Karpas-422 (cell line): ENCODE results near the gene ZP3. TPM values are rescaled to one million over a fixed set of nuclear protein-coding genes. Genes with fewer than 3 reads are reported as not detected.
"Not testable (repeated sequence)": the region's sequence is repeated elsewhere in the genome, so short reads cannot be mapped to it uniquely, and the experiment has no call there.

Experiments
- DNase-seq: peaks from one replicate; pipeline ENCODE4 v3.0.0-alpha.2; 2015
- H2AFZ ChIP-seq: fragments of 200-600 bp; sonication (generic); 2 replicates; pipeline ENCODE4 v1.6.1; 2014; ENCODE audit warnings: antibody characterized with exemption, low read length, mixed read lengths
- H3K27ac ChIP-seq: fragments of 200-600 bp; sonication (generic); 2 replicates; pipeline ENCODE4 v1.5.1; 2014; ENCODE audit warnings: mild to moderate bottlenecking, low read length, moderate library complexity
- H3K27me3 ChIP-seq: fragments of 200-600 bp; sonication (generic); 2 replicates; pipeline ENCODE4 v1.6.1; 2014; ENCODE audit warnings: low read length, mixed read lengths
- H3K36me3 ChIP-seq: fragments of 200-600 bp; sonication (generic); 2 replicates; pipeline ENCODE4 v1.6.1; 2014; ENCODE audit warnings: low read length, mixed read lengths; ENCODE audit not compliant: insufficient read depth
- H3K4me1 ChIP-seq: fragments of 200-600 bp; sonication (generic); 2 replicates; pipeline ENCODE4 v1.6.1; 2014; ENCODE audit warnings: mild to moderate bottlenecking, low read length, mixed read lengths
- H3K4me2 ChIP-seq: fragments of 200-600 bp; sonication (generic); 2 replicates; pipeline ENCODE4 v1.6.1; 2014; ENCODE audit warnings: low read length, low read depth, mild to moderate bottlenecking; ENCODE audit not compliant: poor library complexity, severe bottlenecking
- H3K4me3 ChIP-seq: fragments of 200-600 bp; sonication (generic); 2 replicates; pipeline ENCODE4 v1.5.1; 2014; ENCODE audit warnings: mild to moderate bottlenecking, antibody characterized with exemption, low read length, mixed read lengths
- H3K79me2 ChIP-seq: fragments of 200-600 bp; sonication (generic); 2 replicates; pipeline ENCODE4 v1.6.1; 2014; ENCODE audit warnings: mild to moderate bottlenecking, low read length, mixed read lengths
- H3K9ac ChIP-seq: fragments of 200-600 bp; sonication (generic); 2 replicates; pipeline ENCODE4 v1.6.0; 2014; ENCODE audit warnings: low read length
- H3K9me2 ChIP-seq: fragments of 200-600 bp; sonication (generic), shearing (Covaris generic); replicated peaks from 2 replicates; pipeline ENCODE4 v1.6.0; 2014; ENCODE audit warnings: mild to moderate bottlenecking, low read length, moderate library complexity; ENCODE audit not compliant: insufficient read depth
- H3K9me3 ChIP-seq: fragments of 300-700, 200-600 bp; sonication (generic); 2 replicates; pipeline ENCODE4 v1.6.1; 2014; ENCODE audit warnings: low read length, mixed read lengths
- H4K20me1 ChIP-seq: fragments of 200-600 bp; sonication (generic); 2 replicates; pipeline ENCODE4 v1.6.1; 2014; ENCODE audit warnings: mild to moderate bottlenecking, antibody characterized with exemption, low read length, low read depth; ENCODE audit not compliant: insufficient read depth
- total RNA-seq: library from RNA; depleted of rRNA; stranded (reverse); fragments of >200 nt; shearing (Covaris generic); gene quantifications from 2 replicates; pipeline ENCODE4 v1.2.3, GENCODE V29; 2014; ENCODE audit warnings: low replicate concordance

Gene ZP3
- total RNA-seq, 1 experiment from 2014 or later = not detected

- not testable (repeated sequence) for H3K9ac ChIP-seq, H3K9me3 ChIP-seq, H3K9me2 ChIP-seq, H3K36me3 ChIP-seq, H3K4me3 ChIP-seq, H2AFZ ChIP-seq, H3K27ac ChIP-seq, DNase-seq, H3K79me2 ChIP-seq, H3K27me3 ChIP-seq, H4K20me1 ChIP-seq, H3K4me2 ChIP-seq
- H3K4me1 ChIP-seq = peaks cover 12% of the 10 kb centered on the region
Observed at GRCh38 chr7:76387789-76388188, 37.0 kb upstream of the ZP3 start.

- no peak overlapping the region for H3K4me2 ChIP-seq
- no peak overlapping the region for H3K27ac ChIP-seq
- H3K9me2 ChIP-seq = no peaks in the 10 kb centered on the region
- no peaks in the 10 kb centered on the region for H3K27me3 ChIP-seq
- no peak overlapping the region for H3K4me3 ChIP-seq
- H3K9me3 ChIP-seq = no peaks in the 10 kb centered on the region
- no peak overlapping the region for H3K9ac ChIP-seq
- no peak overlapping the region for H2AFZ ChIP-seq
- peaks cover 24% of the 10 kb centered on the region for H3K4me1 ChIP-seq
- DNase-seq = no peak
- no peaks in the 10 kb centered on the region for H3K36me3 ChIP-seq
- no peaks in the 10 kb centered on the region for H4K20me1 ChIP-seq
- H3K79me2 ChIP-seq = no peaks in the 10 kb centered on the region
Observed at GRCh38 chr7:76390092-76390491, 34.7 kb upstream of the ZP3 start.

GRCh38 chr7:76392531-76393115 lies 32.1 kb upstream of the ZP3 start:
- Histone ChIP-seq H3K4me1 (peaks cover 39% of the 10 kb centered on the region), H3K36me3 (no peaks in the 10 kb centered on the region), H3K27ac (no peak overlapping the region), H3K27me3 (no peaks in the 10 kb centered on the region), H3K9me2 (no peaks in the 10 kb centered on the region), H3K9ac (peak overlapping the region; percentile 57), H2AFZ (peak overlapping the region; percentile 80), H3K4me3 (peak overlapping the region; percentile 73), H3K4me2 (peak overlapping the region; percentile 89), H4K20me1 (no peaks in the 10 kb centered on the region), H3K79me2 (no peaks in the 10 kb centered on the region), H3K9me3 (no peaks in the 10 kb centered on the region)
- DNase-seq = no peak

GRCh38 chr7:76393116-76394031 lies 31.4 kb upstream of the ZP3 start:
- peak; percentile 96 for DNase-seq
- H3K4me3 ChIP-seq = peak overlapping the region; percentile 73
- H3K9me3 ChIP-seq = no peaks in the 10 kb centered on the region
- peak overlapping the region; percentile 89 for H3K4me2 ChIP-seq
- H3K4me1 ChIP-seq = peaks cover 39% of the 10 kb centered on the region
- no peaks in the 10 kb centered on the region for H4K20me1 ChIP-seq
- H2AFZ ChIP-seq = peak overlapping the region; percentile 84
- H3K27me3 ChIP-seq = no peaks in the 10 kb centered on the region
- H3K27ac ChIP-seq = no peak overlapping the region
- no peaks in the 10 kb centered on the region for H3K79me2 ChIP-seq
- H3K9ac ChIP-seq = peak overlapping the region; percentile 76
- no peaks in the 10 kb centered on the region for H3K9me2 ChIP-seq
- no peaks in the 10 kb centered on the region for H3K36me3 ChIP-seq

- Histone ChIP-seq H4K20me1 (no peaks in the 10 kb centered on the region), H3K4me3 (no peak overlapping the region), H3K9me3 (no peaks in the 10 kb centered on the region), H3K4me1 (peaks cover 31% of the 10 kb centered on the region), H3K9ac (no peak overlapping the region), H3K27me3 (no peaks in the 10 kb centered on the region), H3K4me2 (no peak overlapping the region), H3K36me3 (no peaks in the 10 kb centered on the region), H3K79me2 (no peaks in the 10 kb centered on the region), H3K9me2 (no peaks in the 10 kb centered on the region), H3K27ac (no peak overlapping the region), H2AFZ (no peak overlapping the region)
- no peak for DNase-seq
Observed at GRCh38 chr7:76394957-76395356, 29.8 kb upstream of the ZP3 start.

GRCh38 chr7:76395605-76395964 lies 29.2 kb upstream of the ZP3 start:
- H3K9ac ChIP-seq, H3K79me2 ChIP-seq, DNase-seq, H3K27me3 ChIP-seq, H3K36me3 ChIP-seq, H4K20me1 ChIP-seq, H3K4me2 ChIP-seq, H3K27ac ChIP-seq, H3K9me3 ChIP-seq, H3K4me3 ChIP-seq, H3K9me2 ChIP-seq, H2AFZ ChIP-seq: not testable (repeated sequence)
- peaks cover 31% of the 10 kb centered on the region for H3K4me1 ChIP-seq

- Histone ChIP-seq H3K9ac (no peak overlapping the region), H3K36me3 (no peaks in the 10 kb centered on the region), H3K4me1 (peaks cover 31% of the 10 kb centered on the region), H3K4me2 (peak overlapping the region; percentile 5), H4K20me1 (no peaks in the 10 kb centered on the region), H3K9me2 (no peaks in the 10 kb centered on the region), H2AFZ (no peak overlapping the region), H3K79me2 (no peaks in the 10 kb centered on the region), H3K27me3 (no peaks in the 10 kb centered on the region), H3K4me3 (no peak overlapping the region), H3K9me3 (no peaks in the 10 kb centered on the region), H3K27ac (no peak overlapping the region)
- peak; percentile 59 for DNase-seq
Observed at GRCh38 chr7:76395965-76396726, 28.6 kb upstream of the ZP3 start.

- H3K9me2 ChIP-seq = no peaks in the 10 kb centered on the region
- no peaks in the 10 kb centered on the region for H4K20me1 ChIP-seq
- no peak overlapping the region for H3K27ac ChIP-seq
- H3K9ac ChIP-seq = no peak overlapping the region
- no peak overlapping the region for H2AFZ ChIP-seq
- H3K79me2 ChIP-seq = no peaks in the 10 kb centered on the region
- H3K27me3 ChIP-seq = no peaks in the 10 kb centered on the region
- no peak for DNase-seq
- H3K9me3 ChIP-seq = no peaks in the 10 kb centered on the region
- no peaks in the 10 kb centered on the region for H3K36me3 ChIP-seq
- H3K4me2 ChIP-seq = no peak overlapping the region
- H3K4me3 ChIP-seq = no peak overlapping the region
- peaks cover 31% of the 10 kb centered on the region for H3K4me1 ChIP-seq
Observed at GRCh38 chr7:76396864-76397263, 27.9 kb upstream of the ZP3 start.
